Neuronal stem cell (in vitro differentiated cells): ENCODE measurements around the gene ASH1L.

Source experiments
- DNase-seq: peaks from one replicate; pipeline ENCODE4 v3.0.0-alpha.2; 2013; ENCODE audit warnings: low spot score
- H2AFZ ChIP-seq: one replicate; pipeline ENCODE4 v1.6.1; 2013; ENCODE audit warnings: mild to moderate bottlenecking, low read length, inconsistent platforms
- H2AK5ac ChIP-seq: 2 replicates; pipeline ENCODE4 v1.6.1; 2013; ENCODE audit warnings: low read depth, mild to moderate bottlenecking, inconsistent platforms, low read length, moderate library complexity, mixed read lengths
- H2BK120ac ChIP-seq: 2 replicates; pipeline ENCODE4 v1.6.1; 2013; ENCODE audit warnings: low read depth, mild to moderate bottlenecking, inconsistent platforms, low read length, moderate library complexity, mixed read lengths
- H2BK12ac ChIP-seq: one replicate; pipeline ENCODE4 v1.6.1; 2013; ENCODE audit warnings: low read length, inconsistent platforms
- H2BK15ac ChIP-seq: 2 replicates; pipeline ENCODE4 v1.6.1; 2013; ENCODE audit warnings: mild to moderate bottlenecking, low read length, inconsistent platforms, mixed read lengths
- H2BK5ac ChIP-seq: one replicate; pipeline ENCODE4 v1.6.1; 2013; ENCODE audit warnings: inconsistent platforms, mild to moderate bottlenecking, low read length, moderate library complexity
- H3K14ac ChIP-seq: one replicate; pipeline ENCODE4 v1.6.1; 2013; ENCODE audit warnings: low read length, inconsistent platforms
- H3K18ac ChIP-seq: 2 replicates; pipeline ENCODE4 v1.6.1; 2013; ENCODE audit warnings: low read length, inconsistent platforms
- H3K23ac ChIP-seq: 2 replicates; pipeline ENCODE4 v1.6.1; 2013; ENCODE audit warnings: low read depth, mild to moderate bottlenecking, mixed read lengths, low read length, inconsistent platforms; ENCODE audit not compliant: poor library complexity
- H3K27ac ChIP-seq: replicated peaks from 3 replicates; pipeline ENCODE4 v1.5.1; 2013; ENCODE audit warnings: low read length, inconsistent platforms
- H3K27me3 ChIP-seq, 3 experiments: 2 replicates each; pipeline ENCODE4 v1.6.1; 2013; ENCODE audit warnings: low read length in 3 of 3, mild to moderate bottlenecking in 2 of 3, inconsistent platforms in 1 of 3, low read depth in 1 of 3, mixed read lengths in 1 of 3, moderate library complexity in 1 of 3; ENCODE audit not compliant: control insufficient read depth in 3 of 3, insufficient read depth in 3 of 3
- H3K36me3 ChIP-seq, 2 donors: replicated peaks in 1 of 2; 2 replicates each; pipeline ENCODE4 v1.6.1; 2013; ENCODE audit warnings: low read length in 2 of 2; ENCODE audit not compliant: control insufficient read depth in 2 of 2, insufficient read depth in 2 of 2
- H3K4ac ChIP-seq: 2 replicates; pipeline ENCODE4 v1.6.1; 2013; ENCODE audit warnings: inconsistent platforms, mild to moderate bottlenecking, low read length, moderate library complexity
- H3K4me1 ChIP-seq, 2 donors: 1 replicate in 1 of 2; 2 replicates in 1 of 2; pipeline ENCODE4 v1.6.1; 2013; ENCODE audit warnings: low read length in 2 of 2, low read depth in 1 of 2; ENCODE audit not compliant: control insufficient read depth in 2 of 2, insufficient read depth in 1 of 2
- H3K4me2 ChIP-seq: one replicate; pipeline ENCODE4 v1.6.1; 2013; ENCODE audit warnings: mild to moderate bottlenecking, low read length, inconsistent platforms; ENCODE audit not compliant: insufficient read depth, poor library complexity, severe bottlenecking
- H3K4me3 ChIP-seq, 2 donors: 2 replicates each; pipeline ENCODE4 v1.5.1; 2013; ENCODE audit warnings: low read length in 2 of 2, mild to moderate bottlenecking in 2 of 2, inconsistent platforms in 1 of 2, moderate library complexity in 1 of 2
- H3K79me1 ChIP-seq: one replicate; pipeline ENCODE4 v1.6.1; 2013; ENCODE audit warnings: low read depth, mild to moderate bottlenecking, inconsistent platforms, low read length, moderate library complexity
- H3K9ac ChIP-seq: one replicate; pipeline ENCODE4 v1.6.1; 2013; ENCODE audit warnings: mild to moderate bottlenecking, low read depth, low read length, inconsistent platforms; ENCODE audit not compliant: poor library complexity
- H3K9me3 ChIP-seq, 2 donors: replicated peaks in 1 of 2; 2 replicates each; pipeline versions ENCODE3 to v1.6.1; 2013; ENCODE audit warnings: low read length in 2 of 2, mild to moderate bottlenecking in 2 of 2, inconsistent platforms in 1 of 2, low read depth in 1 of 2, mixed read lengths in 1 of 2, moderate library complexity in 1 of 2; ENCODE audit not compliant: control insufficient read depth in 2 of 2, insufficient read depth in 1 of 2
- H4K8ac ChIP-seq: one replicate; pipeline ENCODE4 v1.6.1; 2013; ENCODE audit warnings: low read depth, mild to moderate bottlenecking, inconsistent platforms, low read length, moderate library complexity
- H4K91ac ChIP-seq: one replicate; pipeline ENCODE4 v1.6.1; 2013; ENCODE audit warnings: low read length, low read depth, mild to moderate bottlenecking, inconsistent platforms; ENCODE audit not compliant: poor library complexity
- WGBS, 2 donors: extraction: QIAGEN DNeasy Blood & Tissue Kit; methylation state at CpG; one replicate each; pipeline ENCODE4 v1.1.7; 2013; ENCODE audit warnings: missing lambda C conversion rate in 2 of 2, mixed read lengths in 1 of 2; ENCODE audit not compliant: insufficient read length in 2 of 2, insufficient replicate concordance in 1 of 2; ENCODE audit errors: extremely low coverage in 2 of 2; 5-methylcytosine and 5-hydroxymethylcytosine counted together

ASH1L gene

DNA sequence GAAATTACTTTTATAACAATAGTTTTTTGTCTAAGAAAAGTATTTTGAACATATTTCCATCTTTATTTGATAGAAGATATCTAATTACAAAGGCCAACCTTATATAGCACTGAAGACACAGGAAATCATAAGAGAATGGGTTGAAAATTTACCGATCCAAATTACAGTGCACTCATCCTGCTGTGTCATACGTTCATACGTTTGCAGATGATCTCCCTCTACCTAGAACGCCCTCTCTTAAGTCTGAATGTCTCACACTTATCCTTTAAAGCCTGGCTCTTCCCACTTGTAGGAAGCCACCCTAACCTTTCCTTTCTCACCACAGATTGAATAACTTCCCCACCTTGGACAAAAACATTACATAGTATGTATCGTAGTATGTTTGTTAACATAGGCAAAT is 9.3 kb downstream of the ASH1L start:
- Histone ChIP-seq H4K91ac (no peak overlapping the region), H2BK5ac (no peak overlapping the region), H3K4me1 (no peaks in the 10 kb centered on the region), H3K23ac (no peak overlapping the region), H3K27ac (no peak overlapping the region), H3K79me1 (peaks cover 4% of the 10 kb centered on the region), H3K4ac (no peak overlapping the region), H3K4me3 (no peak overlapping the region), H3K9me3 (peaks cover 0 to 6% of the 10 kb centered on the region in 2 donors), H3K14ac (no peak overlapping the region), H2AK5ac (no peak overlapping the region), H3K36me3 (peaks cover 0 to 28% of the 10 kb centered on the region in 2 donors), H2BK12ac (no peak overlapping the region), H2BK15ac (no peak overlapping the region), H4K8ac (no peak overlapping the region), H3K9ac (no peak overlapping the region), H3K18ac (no peak overlapping the region), H2AFZ (no peak overlapping the region), H2BK120ac (no peak overlapping the region), H3K27me3 (no peaks in the 10 kb centered on the region), H3K4me2 (no peak overlapping the region)
- no CpG with 5 or more reads among the region's 5 CpGs for WGBS, 2 donors
- no peak for DNase-seq

DNA sequence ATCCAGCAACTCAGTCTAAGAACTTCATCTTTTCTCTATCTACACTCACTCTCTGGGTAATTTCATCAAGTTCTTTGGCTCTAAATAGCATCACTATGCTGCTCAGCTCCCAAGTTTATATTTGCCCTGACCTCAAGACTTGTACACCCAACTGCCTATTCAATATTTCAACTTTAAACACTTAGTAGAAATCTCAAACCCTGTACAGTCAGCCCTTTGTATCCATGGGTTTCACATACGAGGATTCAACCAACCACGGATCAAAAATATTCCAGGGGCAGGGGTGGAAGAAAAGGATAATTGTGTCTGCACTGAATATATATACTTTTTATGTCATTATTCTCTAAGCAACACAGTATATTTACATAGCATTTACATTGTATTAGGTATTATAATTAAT is 13.9 kb downstream of the ASH1L start:
- no peak overlapping the region for H2AK5ac ChIP-seq
- no peak overlapping the region for H3K18ac ChIP-seq
- no peak overlapping the region for H2BK120ac ChIP-seq
- WGBS, 2 donors, result no CpG with 5 or more reads among the region's 2 CpGs
- H2AFZ ChIP-seq, result no peak overlapping the region
- peaks cover 0 to 14% of the 10 kb centered on the region in 2 donors for H3K36me3 ChIP-seq
- DNase-seq, result no peak
- H3K4ac ChIP-seq, result no peak overlapping the region
- peaks cover 5% of the 10 kb centered on the region for H3K79me1 ChIP-seq
- no peaks in the 10 kb centered on the region for H3K4me1 ChIP-seq
- no peak overlapping the region for H4K91ac ChIP-seq
- H3K27ac ChIP-seq, result no peak overlapping the region
- no peak overlapping the region for H3K4me3 ChIP-seq
- no peak overlapping the region for H2BK15ac ChIP-seq
- H3K4me2 ChIP-seq, result no peak overlapping the region
- no peaks in the 10 kb centered on the region for H3K27me3 ChIP-seq
- H4K8ac ChIP-seq, result no peak overlapping the region
- no peak overlapping the region for H3K9ac ChIP-seq
- H2BK12ac ChIP-seq, result no peak overlapping the region
- no peak overlapping the region for H3K23ac ChIP-seq
- no peak overlapping the region for H2BK5ac ChIP-seq
- H3K9me3 ChIP-seq, result peaks cover 0 to 6% of the 10 kb centered on the region in 2 donors
- no peak overlapping the region for H3K14ac ChIP-seq

DNA sequence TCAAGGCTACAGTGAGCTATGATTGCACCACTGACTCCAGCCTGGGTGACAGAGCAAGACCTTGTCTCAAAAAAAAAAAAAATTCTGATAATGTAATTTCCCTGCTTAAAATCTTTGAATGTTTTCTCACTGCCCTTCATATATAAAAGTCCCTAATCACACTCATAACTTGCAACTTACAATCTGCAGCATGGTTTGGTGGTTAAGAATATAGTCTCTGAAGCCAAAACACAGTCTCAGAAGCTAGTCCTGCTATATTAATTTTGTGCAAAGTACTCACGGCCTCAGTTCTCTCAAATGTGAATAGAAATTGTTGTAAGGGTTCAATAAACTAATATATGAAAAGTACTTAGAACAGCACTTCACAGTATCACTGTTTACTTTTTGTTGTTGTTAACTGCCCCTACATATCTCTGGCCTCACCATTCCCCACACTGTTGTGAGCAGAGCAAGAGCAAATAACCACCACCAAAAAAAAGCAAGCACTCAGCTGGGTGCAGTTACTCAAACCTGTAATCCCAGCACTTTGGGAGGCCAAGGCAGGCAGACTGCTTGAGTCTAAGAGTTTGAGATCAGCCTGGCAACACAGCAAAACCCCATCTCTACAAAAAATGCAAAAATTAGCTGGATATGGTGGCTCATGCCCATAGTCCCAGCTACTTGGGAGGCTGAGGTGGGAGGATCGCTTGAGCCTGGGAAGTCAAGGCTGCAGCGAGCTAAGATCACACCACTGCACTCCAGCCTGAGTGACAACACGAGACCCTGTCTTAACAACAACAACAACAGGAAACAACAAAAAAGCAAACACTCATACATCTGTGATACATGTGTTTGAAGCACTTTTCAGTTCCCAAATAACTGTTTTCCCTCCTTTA is 22.4 kb downstream of the ASH1L start:
- no peak overlapping the region for H3K14ac ChIP-seq
- no peaks in the 10 kb centered on the region for H3K4me1 ChIP-seq
- no peak overlapping the region for H3K23ac ChIP-seq
- peaks cover 0 to 4% of the 10 kb centered on the region in 2 donors for H3K36me3 ChIP-seq
- no CpG with 5 or more reads among the region's 4 CpGs for WGBS, 2 donors
- no peak overlapping the region for H3K9ac ChIP-seq
- H2BK120ac ChIP-seq, result no peak overlapping the region
- H3K9me3 ChIP-seq, result no peaks in the 10 kb centered on the region
- H2BK12ac ChIP-seq, result no peak overlapping the region
- no peak for DNase-seq
- no peak overlapping the region for H2BK5ac ChIP-seq
- peaks cover 1% of the 10 kb centered on the region for H3K79me1 ChIP-seq
- no peak overlapping the region for H3K4me3 ChIP-seq
- H3K4ac ChIP-seq, result no peak overlapping the region
- no peak overlapping the region for H3K18ac ChIP-seq
- no peak overlapping the region for H4K91ac ChIP-seq
- no peak overlapping the region for H2AK5ac ChIP-seq
- no peaks in the 10 kb centered on the region for H3K27me3 ChIP-seq
- H2AFZ ChIP-seq, result no peak overlapping the region
- H3K4me2 ChIP-seq, result no peak overlapping the region
- H2BK15ac ChIP-seq, result no peak overlapping the region
- H4K8ac ChIP-seq, result no peak overlapping the region
- H3K27ac ChIP-seq, result no peak overlapping the region

DNA sequence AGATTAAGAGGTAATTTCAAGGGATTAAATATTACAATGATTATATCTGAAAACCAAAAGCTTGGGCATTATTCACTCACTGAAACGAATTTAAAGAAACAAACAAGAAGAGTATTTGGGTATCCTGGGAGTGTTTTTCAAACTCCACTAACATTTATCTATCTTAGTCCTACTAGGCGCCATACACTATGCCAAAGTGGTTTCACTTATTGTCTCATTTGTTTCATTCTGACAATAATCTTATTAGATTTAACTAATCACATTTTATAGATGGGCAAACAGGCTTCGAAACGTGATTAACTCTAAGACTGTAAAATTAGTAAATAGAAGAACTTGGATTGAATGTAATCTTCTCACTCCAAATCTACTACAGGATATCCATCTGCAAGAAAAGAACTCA is 25.4 kb downstream of the ASH1L start:
- no peaks in the 10 kb centered on the region for H3K79me1 ChIP-seq
- no peak overlapping the region for H4K91ac ChIP-seq
- H2BK15ac ChIP-seq, result no peak overlapping the region
- no peak overlapping the region for H2BK5ac ChIP-seq
- H3K18ac ChIP-seq, result no peak overlapping the region
- WGBS, 2 donors, result no CpG with 5 or more reads among the region's 4 CpGs
- H3K4me3 ChIP-seq, result no peak overlapping the region
- H2AFZ ChIP-seq, result no peak overlapping the region
- H3K14ac ChIP-seq, result no peak overlapping the region
- no peaks in the 10 kb centered on the region for H3K36me3 ChIP-seq
- no peak overlapping the region for H3K4ac ChIP-seq
- H3K4me1 ChIP-seq, result no peaks in the 10 kb centered on the region
- no peak overlapping the region for H4K8ac ChIP-seq
- no peak overlapping the region for H3K27ac ChIP-seq
- H3K23ac ChIP-seq, result no peak overlapping the region
- DNase-seq, result no peak
- H2BK12ac ChIP-seq, result no peak overlapping the region
- H3K9ac ChIP-seq, result no peak overlapping the region
- no peaks in the 10 kb centered on the region for H3K9me3 ChIP-seq
- no peak overlapping the region for H2AK5ac ChIP-seq
- no peak overlapping the region for H2BK120ac ChIP-seq
- H3K4me2 ChIP-seq, result no peak overlapping the region
- H3K27me3 ChIP-seq, result no peaks in the 10 kb centered on the region
